GM19463 (cell line): ENCODE data around the gene AGAP1.

Source experiments
- ATAC-seq: cut with Tn5 transposase; IDR thresholded peaks from one replicate; pipeline ENCODE4 v1.9.1; 2021; ENCODE audit warnings: mild to moderate bottlenecking, moderate library complexity; ENCODE audit not compliant: unreplicated experiment

The AGAP1 gene

GRCh38 chr2:235897992-235898391 is 404.1 kb downstream of the AGAP1 start:
- ATAC-seq, result no peak

GRCh38 chr2:235898766-235899165 is 404.9 kb downstream of the AGAP1 start:
- no peak for ATAC-seq

- ATAC-seq, result no peak
Observed at GRCh38 chr2:235900631-235901030, 406.8 kb downstream of the AGAP1 start.

- ATAC-seq, result no peak
Observed at GRCh38 chr2:235901243-235901642, 407.4 kb downstream of the AGAP1 start.

- no peak for ATAC-seq
Observed at GRCh38 chr2:235903782-235904584, 410.1 kb downstream of the AGAP1 start.

GRCh38 chr2:235904585-235904931 is 410.7 kb downstream of the AGAP1 start:
- ATAC-seq, result no peak

GRCh38 chr2:235908826-235909225 is 415.0 kb downstream of the AGAP1 start:
- ATAC-seq, result peak; percentile 91

GRCh38 chr2:235909358-235909757 is 415.5 kb downstream of the AGAP1 start:
- no peak for ATAC-seq

- ATAC-seq, result no peak
Observed at GRCh38 chr2:235910067-235910466, 416.2 kb downstream of the AGAP1 start.

- no peak for ATAC-seq
Observed at GRCh38 chr2:235911125-235911524, 417.3 kb downstream of the AGAP1 start.

- ATAC-seq, result no peak
Observed at GRCh38 chr2:235911633-235912233, 417.9 kb downstream of the AGAP1 start.

- ATAC-seq, result no peak
Observed at GRCh38 chr2:235914756-235915155, 420.9 kb downstream of the AGAP1 start.

- no peak for ATAC-seq
Observed at GRCh38 chr2:235917506-235917905, 423.7 kb downstream of the AGAP1 start.

- no peak for ATAC-seq
Observed at GRCh38 chr2:235918876-235919275, 425.0 kb downstream of the AGAP1 start.

GRCh38 chr2:235920216-235920865 is 426.5 kb downstream of the AGAP1 start:
- ATAC-seq, result no peak

GRCh38 chr2:235921508-235922191 is 427.8 kb downstream of the AGAP1 start:
- ATAC-seq, result no peak

- no peak for ATAC-seq
Observed at GRCh38 chr2:235922839-235923238, 429.0 kb downstream of the AGAP1 start.

GRCh38 chr2:235923859-235924674 is 430.2 kb downstream of the AGAP1 start:
- ATAC-seq, result no peak

- no peak for ATAC-seq
Observed at GRCh38 chr2:235924675-235925063, 430.8 kb downstream of the AGAP1 start.

GRCh38 chr2:235925250-235925919 is 431.5 kb downstream of the AGAP1 start:
- no peak for ATAC-seq
